ENCODE measurements around the gene RGS8. TPM values are rescaled to one million over a fixed set of nuclear protein-coding genes. Genes with fewer than 3 reads are reported as not detected.

The RGS8 gene
- total RNA-seq, 1 donor from 2014 or later: 0.17 TPM

DNA sequence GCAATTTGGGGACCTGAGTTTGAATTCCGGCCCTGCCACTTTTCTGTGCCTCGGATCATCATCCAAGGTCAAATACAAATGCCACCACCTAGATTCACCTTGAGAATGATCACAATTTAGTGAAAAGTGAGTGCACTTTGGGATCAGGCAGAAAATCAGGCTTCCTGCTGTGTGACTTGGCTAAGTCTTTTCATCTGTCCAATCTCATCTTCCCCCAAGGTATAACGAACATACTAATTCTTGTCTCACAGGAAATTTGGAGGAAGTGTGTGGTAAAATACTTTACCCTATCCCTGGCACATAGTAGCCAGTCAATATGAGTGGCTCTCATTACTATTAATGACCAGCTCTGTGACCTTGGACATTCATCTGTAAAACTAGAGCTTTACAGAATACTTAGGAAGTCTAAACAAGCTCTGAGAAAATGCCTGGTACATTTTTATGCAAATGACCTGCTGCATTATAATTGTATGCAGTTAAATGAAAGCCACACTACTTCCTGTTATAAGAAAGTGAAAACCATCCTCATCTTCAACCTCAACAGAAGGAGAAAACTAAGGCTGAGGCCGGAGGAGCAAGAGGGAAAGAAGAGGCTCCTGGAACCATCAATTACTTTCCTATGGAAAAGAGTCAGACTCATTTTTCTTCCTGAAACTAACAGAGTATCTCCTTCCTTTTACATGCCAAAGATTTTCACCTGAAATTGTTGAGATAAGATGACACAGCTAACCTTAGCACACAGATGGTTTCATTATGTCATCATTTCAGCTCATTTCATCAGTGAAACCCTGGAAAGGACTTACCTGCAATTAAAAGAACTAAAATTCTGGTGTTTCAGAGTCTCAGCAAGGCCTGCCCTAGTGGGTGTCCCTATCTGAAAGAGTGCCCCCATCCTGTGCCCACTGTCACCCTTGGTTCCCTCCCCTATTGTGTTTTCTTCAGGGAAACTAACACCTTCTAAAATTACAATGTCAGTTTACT, 32.6 kb upstream of the RGS8 start:
- Mint-ChIP-seq H3K4me1 (ENCODE audit: low read depth) (no peaks in the 10 kb centered on the region), H3K27ac (ENCODE audit: unreplicated experiment) (peak overlapping the region; percentile 17), H3K4me3 (ENCODE audit: unreplicated experiment) (no peak overlapping the region), H3K36me3 (ENCODE audit: low read depth) (no peaks in the 10 kb centered on the region), H3K27me3 (ENCODE audit: low read depth) (peaks cover 4% of the 10 kb centered on the region), H3K9me3 (ENCODE audit: low read depth) (no peaks in the 10 kb centered on the region)
- TF ChIP-seq, protein P1, sequence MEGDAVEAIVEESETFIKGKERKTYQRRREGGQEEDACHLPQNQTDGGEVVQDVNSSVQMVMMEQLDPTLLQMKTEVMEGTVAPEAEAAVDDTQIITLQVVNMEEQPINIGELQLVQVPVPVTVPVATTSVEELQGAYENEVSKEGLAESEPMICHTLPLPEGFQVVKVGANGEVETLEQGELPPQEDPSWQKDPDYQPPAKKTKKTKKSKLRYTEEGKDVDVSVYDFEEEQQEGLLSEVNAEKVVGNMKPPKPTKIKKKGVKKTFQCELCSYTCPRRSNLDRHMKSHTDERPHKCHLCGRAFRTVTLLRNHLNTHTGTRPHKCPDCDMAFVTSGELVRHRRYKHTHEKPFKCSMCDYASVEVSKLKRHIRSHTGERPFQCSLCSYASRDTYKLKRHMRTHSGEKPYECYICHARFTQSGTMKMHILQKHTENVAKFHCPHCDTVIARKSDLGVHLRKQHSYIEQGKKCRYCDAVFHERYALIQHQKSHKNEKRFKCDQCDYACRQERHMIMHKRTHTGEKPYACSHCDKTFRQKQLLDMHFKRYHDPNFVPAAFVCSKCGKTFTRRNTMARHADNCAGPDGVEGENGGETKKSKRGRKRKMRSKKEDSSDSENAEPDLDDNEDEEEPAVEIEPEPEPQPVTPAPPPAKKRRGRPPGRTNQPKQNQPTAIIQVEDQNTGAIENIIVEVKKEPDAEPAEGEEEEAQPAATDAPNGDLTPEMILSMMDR (IDR thresholded peaks at IDR 0.05): no peak
- no peak for DNase-seq (ENCODE audit: low spot score)

DNA sequence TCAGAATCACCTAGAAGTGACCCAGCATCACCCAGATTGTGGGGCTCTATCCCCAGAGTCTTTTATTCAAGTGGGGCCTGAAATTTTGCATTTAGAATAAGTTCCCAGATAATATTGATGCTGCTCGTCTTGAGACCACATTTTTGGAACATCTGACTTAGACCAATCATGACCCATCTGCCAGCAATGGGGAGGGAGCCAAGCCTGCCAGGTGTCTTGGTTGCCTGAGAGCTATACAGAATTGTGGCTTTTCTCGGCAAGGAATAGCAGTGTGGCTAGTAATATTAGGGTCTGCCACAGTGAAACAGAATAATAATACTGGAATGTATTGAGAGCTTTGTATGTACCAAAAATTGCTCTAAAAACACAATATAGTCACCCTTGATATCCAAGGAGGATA, 31.1 kb upstream of the RGS8 start:
- Mint-ChIP-seq H3K9me3 (ENCODE audit: low read depth) (no peaks in the 10 kb centered on the region), H3K4me3 (ENCODE audit: unreplicated experiment) (no peak overlapping the region), H3K36me3 (ENCODE audit: low read depth) (no peaks in the 10 kb centered on the region), H3K27me3 (ENCODE audit: low read depth) (peaks cover 4% of the 10 kb centered on the region), H3K27ac (ENCODE audit: unreplicated experiment) (no peak overlapping the region), H3K4me1 (ENCODE audit: low read depth) (no peaks in the 10 kb centered on the region)
- TF ChIP-seq, protein P1 (IDR thresholded peaks at IDR 0.05): no peak
- DNase-seq (ENCODE audit: low spot score): no peak

DNA sequence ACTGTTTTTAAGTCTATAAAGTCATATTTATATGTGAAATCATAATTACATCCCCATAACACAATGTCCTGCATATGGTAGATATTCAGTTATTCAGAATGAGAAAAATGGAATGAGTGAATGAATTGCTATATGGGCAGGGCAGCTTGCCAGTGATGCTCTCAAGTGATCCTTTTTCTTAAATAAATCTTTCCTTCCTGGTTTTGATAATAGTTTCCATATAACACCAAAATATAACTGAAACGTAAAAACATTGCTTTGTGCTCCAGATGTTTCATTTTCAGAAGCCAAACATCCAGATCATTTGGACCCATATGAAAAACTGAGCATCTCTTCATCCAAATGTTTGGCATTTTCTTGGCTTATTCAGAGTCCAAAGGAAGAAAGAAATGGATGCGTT, 30.2 kb upstream of the RGS8 start:
- Mint-ChIP-seq H3K27me3 (ENCODE audit: low read depth) (peaks cover 4% of the 10 kb centered on the region), H3K9me3 (ENCODE audit: low read depth) (no peaks in the 10 kb centered on the region), H3K27ac (ENCODE audit: unreplicated experiment) (no peak overlapping the region), H3K36me3 (ENCODE audit: low read depth) (no peaks in the 10 kb centered on the region), H3K4me3 (ENCODE audit: unreplicated experiment) (no peak overlapping the region), H3K4me1 (ENCODE audit: low read depth) (no peaks in the 10 kb centered on the region)
- no peak for DNase-seq (ENCODE audit: low spot score)
- TF ChIP-seq, protein P1 (IDR thresholded peaks at IDR 0.05): no peak

DNA sequence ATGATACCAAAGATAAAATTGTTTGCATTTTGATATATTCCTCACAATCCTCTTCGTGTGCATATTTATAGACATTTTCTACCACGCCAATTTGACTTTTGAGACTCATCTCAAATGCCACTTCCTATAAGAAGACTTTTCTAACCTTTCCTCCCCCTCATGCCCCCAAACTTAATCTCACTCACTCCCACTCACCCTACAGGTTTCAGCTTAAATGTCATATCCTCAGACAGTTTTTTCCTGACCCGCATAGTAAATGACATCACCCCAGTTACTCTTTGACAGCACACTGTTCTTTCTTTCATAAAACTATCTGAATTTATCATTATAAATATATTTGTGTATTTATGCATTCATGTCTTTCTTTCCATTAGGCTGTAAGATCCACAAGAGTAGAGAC, 29.6 kb upstream of the RGS8 start:
- H3K36me3 Mint-ChIP-seq (ENCODE audit: low read depth): no peaks in the 10 kb centered on the region
- H3K27me3 Mint-ChIP-seq (ENCODE audit: low read depth): peaks cover 4% of the 10 kb centered on the region
- DNase-seq (ENCODE audit: low spot score): no peak
- H3K9me3 Mint-ChIP-seq (ENCODE audit: low read depth): no peaks in the 10 kb centered on the region
- H3K4me1 Mint-ChIP-seq (ENCODE audit: low read depth): no peaks in the 10 kb centered on the region
- no peak overlapping the region for H3K27ac Mint-ChIP-seq (ENCODE audit: unreplicated experiment)
- H3K4me3 Mint-ChIP-seq (ENCODE audit: unreplicated experiment): no peak overlapping the region
- TF ChIP-seq, protein P1 (IDR thresholded peaks at IDR 0.05): no peak

DNA sequence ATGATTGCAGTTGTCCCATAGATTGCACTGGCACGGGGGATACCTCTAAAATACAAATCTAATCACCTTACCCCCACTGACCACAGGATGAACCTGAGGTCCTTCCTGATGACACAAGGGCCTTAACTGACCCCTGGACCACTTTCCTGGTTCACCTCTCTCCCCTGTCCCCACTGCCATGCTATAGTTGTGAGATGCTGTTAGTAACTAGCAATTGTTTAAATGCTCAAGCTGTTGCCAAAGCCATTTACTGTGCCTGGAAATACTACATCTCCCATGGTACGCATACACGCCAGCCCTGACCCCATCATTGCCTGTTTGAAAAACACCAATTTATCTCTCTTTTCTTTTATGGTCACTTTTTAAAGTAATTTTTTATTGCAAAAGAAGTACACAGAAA, 29.1 kb upstream of the RGS8 start:
- H3K36me3 Mint-ChIP-seq (ENCODE audit: low read depth): no peaks in the 10 kb centered on the region
- peaks cover 4% of the 10 kb centered on the region for H3K27me3 Mint-ChIP-seq (ENCODE audit: low read depth)

More for the DNA sequence above, 29.1 kb upstream of the RGS8 start:
- DNase-seq (ENCODE audit: low spot score): no peak
- H3K9me3 Mint-ChIP-seq (ENCODE audit: low read depth): no peaks in the 10 kb centered on the region
- no peaks in the 10 kb centered on the region for H3K4me1 Mint-ChIP-seq (ENCODE audit: low read depth)
- TF ChIP-seq, protein P1 (IDR thresholded peaks at IDR 0.05): no peak
- H3K4me3 Mint-ChIP-seq (ENCODE audit: unreplicated experiment): no peak overlapping the region
- H3K27ac Mint-ChIP-seq (ENCODE audit: unreplicated experiment): no peak overlapping the region
